ENCODE results near the gene FNDC8. TPM values are rescaled to one million over a fixed set of nuclear protein-coding genes. Genes with fewer than 3 reads are reported as not detected.

Gene FNDC8
- polyA plus RNA-seq, 3 donors, result not detected

DNA sequence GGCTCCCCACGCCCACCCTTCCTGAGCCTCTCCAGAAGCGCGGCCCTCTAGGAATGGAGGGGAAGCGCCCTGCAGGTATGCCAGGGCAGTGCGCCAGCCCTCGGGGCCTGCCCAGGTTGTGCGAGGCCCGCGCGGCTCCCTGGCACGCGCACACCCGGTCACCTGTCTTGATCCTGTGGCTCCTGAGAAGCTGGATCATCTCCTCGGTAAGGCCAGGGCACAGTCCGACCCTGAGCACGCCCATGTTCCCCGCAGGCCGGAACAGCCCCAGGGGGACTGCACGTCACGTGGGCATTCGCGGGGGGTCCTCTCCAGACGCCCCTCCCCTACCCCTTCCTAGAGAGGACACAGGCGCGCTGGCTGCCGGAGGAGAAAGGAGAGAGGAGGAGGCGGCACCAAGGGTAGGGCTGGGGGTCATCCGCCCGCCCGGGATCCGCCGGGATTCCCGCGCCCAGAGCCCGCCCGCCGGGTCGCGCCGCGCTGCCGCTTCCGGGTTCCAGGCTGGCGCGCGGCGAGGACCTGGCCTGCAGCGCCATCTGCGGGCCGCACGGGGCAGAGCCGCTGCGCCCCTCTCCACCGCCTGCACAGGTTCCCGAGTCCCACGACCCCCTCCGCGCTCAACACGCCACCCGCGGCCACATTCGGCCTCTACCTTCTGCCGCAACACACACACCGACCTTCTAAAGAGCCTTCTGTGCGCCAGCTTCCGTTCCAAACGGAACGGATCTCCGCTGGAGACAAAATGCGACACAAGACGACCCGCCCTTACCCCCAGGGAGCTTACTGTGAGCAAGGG is 1.8 kb upstream of the FNDC8 start, which contains the start of gene RAD51D:
Gene RAD51D (minus strand): TSS at position 491 of the 796 bp plus-strand sequence. CDS start 247 bp downstream, at position 244.
- TF ChIP-seq, protein P1, sequence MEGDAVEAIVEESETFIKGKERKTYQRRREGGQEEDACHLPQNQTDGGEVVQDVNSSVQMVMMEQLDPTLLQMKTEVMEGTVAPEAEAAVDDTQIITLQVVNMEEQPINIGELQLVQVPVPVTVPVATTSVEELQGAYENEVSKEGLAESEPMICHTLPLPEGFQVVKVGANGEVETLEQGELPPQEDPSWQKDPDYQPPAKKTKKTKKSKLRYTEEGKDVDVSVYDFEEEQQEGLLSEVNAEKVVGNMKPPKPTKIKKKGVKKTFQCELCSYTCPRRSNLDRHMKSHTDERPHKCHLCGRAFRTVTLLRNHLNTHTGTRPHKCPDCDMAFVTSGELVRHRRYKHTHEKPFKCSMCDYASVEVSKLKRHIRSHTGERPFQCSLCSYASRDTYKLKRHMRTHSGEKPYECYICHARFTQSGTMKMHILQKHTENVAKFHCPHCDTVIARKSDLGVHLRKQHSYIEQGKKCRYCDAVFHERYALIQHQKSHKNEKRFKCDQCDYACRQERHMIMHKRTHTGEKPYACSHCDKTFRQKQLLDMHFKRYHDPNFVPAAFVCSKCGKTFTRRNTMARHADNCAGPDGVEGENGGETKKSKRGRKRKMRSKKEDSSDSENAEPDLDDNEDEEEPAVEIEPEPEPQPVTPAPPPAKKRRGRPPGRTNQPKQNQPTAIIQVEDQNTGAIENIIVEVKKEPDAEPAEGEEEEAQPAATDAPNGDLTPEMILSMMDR (IDR thresholded peaks at IDR 0.05), result peak; percentile 90
- Histone ChIP-seq H3K4me1 (ENCODE audit: control insufficient read depth in 1 of 2, insufficient read depth in 2 of 2, low read length in 2 of 2) (peaks cover 16 to 21% of the 10 kb centered on the region in 2 donors), H3K9ac (ENCODE audit: insufficient read depth, low read length, poor library complexity, severe bottlenecking) (peak within 1 kb of the TSS; percentile 90), H3K9me3 (replicated peaks in 1 of 2; ENCODE audit: control insufficient read depth in 1 of 2, insufficient read depth in 1 of 2, low read length in 2 of 2) (no peaks in the 10 kb centered on the region), H3K4me3 (replicated peaks in 1 of 3; ENCODE audit: low read depth in 2 of 3, low read length in 3 of 3) (peak within 1 kb of the TSS; percentile 73 to 97 (median 83)), H3K4me2 (replicated peaks; ENCODE audit: extremely low read depth, low read length, poor library complexity, severe bottlenecking) (peak within 1 kb of the TSS; percentile 95), H3K27me3 (ENCODE audit: control insufficient read depth in 2 of 2, insufficient read depth in 2 of 2, low read length in 2 of 2) (no peaks in the 10 kb centered on the region), H3K79me2 (ENCODE audit: insufficient read depth, low read length) (peaks cover 41% of the 10 kb centered on the region), H3K36me3 (replicated peaks in 1 of 2; ENCODE audit: control insufficient read depth in 1 of 2, insufficient read depth in 2 of 2, low read length in 2 of 2) (peaks cover 3 to 8% of the 10 kb centered on the region in 2 donors), H4K20me1 (ENCODE audit: insufficient read depth, low read length) (no peaks in the 10 kb centered on the region), H2AFZ (ENCODE audit: insufficient read depth, low read depth, low read length, poor library complexity, severe bottlenecking) (peak within 1 kb of the TSS; percentile 100), H3K27ac (ENCODE audit: low read depth in 1 of 2, low read length in 2 of 2) (peak within 1 kb of the TSS in 1 of 2 donors; percentile 82)
- H3K27ac Mint-ChIP-seq, result peak within 1 kb of the TSS; percentile 70 to 89 (median 77)
- H3K27me3 Mint-ChIP-seq (ENCODE audit: low read depth in 3 of 3), result peaks cover 0 to 5% (median 4%) of the 10 kb centered on the region in 3 donors
- peaks cover 35% of the 10 kb centered on the region for H3K4me1 Mint-ChIP-seq
- intact Hi-C loops (cut with micrococcal nuclease), result loop anchor here (2.0 to 10.0 kb wide), 6 partner anchors 122 to 697 kb away; no protein-coding TSS in a partner anchor
- peaks cover 10 to 12% of the 10 kb centered on the region in 2 donors for H3K36me3 Mint-ChIP-seq
- WGBS (ENCODE audit: insufficient coverage), result under 1% methylated on average over 59 of the region's 72 CpGs
- peak within 1 kb of the TSS; percentile 90 to 95 for H3K4me3 Mint-ChIP-seq
- DNase-seq, result peak; percentile 62 to 74 (median 72)
- peaks cover 0 to 3% (median 0%) of the 10 kb centered on the region in 7 donors for H3K9me3 Mint-ChIP-seq

- TF ChIP-seq, protein P1 (IDR thresholded peaks at IDR 0.05), result no peak
- WGBS (ENCODE audit: insufficient coverage), result 100% methylated on average over 4 of the region's 11 CpGs
- no peak overlapping the region for H3K27ac ChIP-seq (ENCODE audit: low read depth in 1 of 2, low read length in 2 of 2)
- no peaks in the 10 kb centered on the region for H3K27me3 Mint-ChIP-seq (ENCODE audit: low read depth in 3 of 3)
- no peaks in the 10 kb centered on the region for H4K20me1 ChIP-seq (ENCODE audit: insufficient read depth, low read length)
- no peaks in the 10 kb centered on the region for H3K4me1 ChIP-seq (ENCODE audit: control insufficient read depth in 1 of 2, insufficient read depth in 2 of 2, low read length in 2 of 2)
- no peaks in the 10 kb centered on the region for H3K9me3 Mint-ChIP-seq
- no peaks in the 10 kb centered on the region for H3K27me3 ChIP-seq (ENCODE audit: control insufficient read depth in 2 of 2, insufficient read depth in 2 of 2, low read length in 2 of 2)
- no peak overlapping the region for H3K9ac ChIP-seq (ENCODE audit: insufficient read depth, low read length, poor library complexity, severe bottlenecking)
- H3K9me3 ChIP-seq (replicated peaks in 1 of 2; ENCODE audit: control insufficient read depth in 1 of 2, insufficient read depth in 1 of 2, low read length in 2 of 2), result no peaks in the 10 kb centered on the region
- H3K4me2 ChIP-seq (replicated peaks; ENCODE audit: extremely low read depth, low read length, poor library complexity, severe bottlenecking), result no peak overlapping the region
- no peak overlapping the region for H2AFZ ChIP-seq (ENCODE audit: insufficient read depth, low read depth, low read length, poor library complexity, severe bottlenecking)
- peaks cover 17 to 21% of the 10 kb centered on the region in 2 donors for H3K36me3 ChIP-seq (replicated peaks in 1 of 2; ENCODE audit: control insufficient read depth in 1 of 2, insufficient read depth in 2 of 2, low read length in 2 of 2)
- intact Hi-C loops (cut with micrococcal nuclease), result no loop called here
- no peaks in the 10 kb centered on the region for H3K79me2 ChIP-seq (ENCODE audit: insufficient read depth, low read length)
- H3K4me1 Mint-ChIP-seq, result no peaks in the 10 kb centered on the region
- no peak overlapping the region for H3K4me3 Mint-ChIP-seq
- no peak for DNase-seq
- no peak overlapping the region for H3K27ac Mint-ChIP-seq
- H3K36me3 Mint-ChIP-seq, result peaks cover 22 to 24% of the 10 kb centered on the region in 2 donors
- no peak overlapping the region for H3K4me3 ChIP-seq (replicated peaks in 1 of 3; ENCODE audit: low read depth in 2 of 3, low read length in 3 of 3)
Observed at GRCh38 chr17:35127751-35128514, 6.5 kb downstream of the FNDC8 start.

Measured in CD14-positive monocyte (primary cell).